HTERT RPE-1 (cell line): ENCODE results near the gene NEDD4L.

Source experiments
- in situ Hi-C: fragments of 300-500 bp; cut with MboI; formaldehyde crosslinking; loops from 4 replicates; pipeline ENCODE4 v1.14.3; 2020; ENCODE audit warnings: low sequenced_read_pairs

Gene NEDD4L

GRCh38 chr18:58177004-58177717 is 133.1 kb downstream of the NEDD4L start:
- in situ Hi-C loops = no loop called here

GRCh38 chr18:58177896-58178470 is 134.0 kb downstream of the NEDD4L start:
- in situ Hi-C loops = no loop called here

- in situ Hi-C loops = no loop called here
These were observed 134.5 kb downstream of the NEDD4L start for GRCh38 chr18:58178511-58178910.

- in situ Hi-C loops = no loop called here
These were observed 136.1 kb downstream of the NEDD4L start for GRCh38 chr18:58180172-58180571.

- in situ Hi-C loops = no loop called here
These were observed 136.8 kb downstream of the NEDD4L start for GRCh38 chr18:58180738-58181353.

GRCh38 chr18:58181988-58182387 is 138.0 kb downstream of the NEDD4L start:
- in situ Hi-C loops = no loop called here

GRCh38 chr18:58183226-58183625 is 139.2 kb downstream of the NEDD4L start:
- in situ Hi-C loops = no loop called here

- in situ Hi-C loops = no loop called here
These were observed 142.4 kb downstream of the NEDD4L start for GRCh38 chr18:58186258-58186948.

- in situ Hi-C loops = no loop called here
These were observed 143.6 kb downstream of the NEDD4L start for GRCh38 chr18:58187674-58188073.

- in situ Hi-C loops = no loop called here
These were observed 145.0 kb downstream of the NEDD4L start for GRCh38 chr18:58188996-58189395.

GRCh38 chr18:58190842-58191530 is 147.0 kb downstream of the NEDD4L start:
- in situ Hi-C loops = no loop called here

- in situ Hi-C loops = no loop called here
These were observed 147.6 kb downstream of the NEDD4L start for GRCh38 chr18:58191626-58192025.

- in situ Hi-C loops = no loop called here
These were observed 148.5 kb downstream of the NEDD4L start for GRCh38 chr18:58192519-58192918.

- in situ Hi-C loops = no loop called here
These were observed 150.0 kb downstream of the NEDD4L start for GRCh38 chr18:58194028-58194427.

GRCh38 chr18:58195278-58195765 is 151.3 kb downstream of the NEDD4L start:
- in situ Hi-C loops = no loop called here

- in situ Hi-C loops = no loop called here
These were observed 152.1 kb downstream of the NEDD4L start for GRCh38 chr18:58196164-58196563.

GRCh38 chr18:58196881-58197872 is 153.2 kb downstream of the NEDD4L start:
- in situ Hi-C loops = no loop called here

- in situ Hi-C loops = no loop called here
These were observed 157.2 kb downstream of the NEDD4L start for GRCh38 chr18:58201268-58201667.
